Activated CD8-positive, alpha-beta memory T cell treated with anti-CD3 and anti-CD28 coated beads, Interleukin-2, amount 10 ng/mL, durations not matched to agents 7 days and 5 days (primary cell): ENCODE data around the gene AUTS2. TPM values are rescaled to one million over a fixed set of nuclear protein-coding genes. Genes with fewer than 3 reads are reported as not detected.

Experiments
- ATAC-seq: fragments of 150-1000 bp; cut with Tn5 transposase; one replicate; pipeline ENCODE4 v1.10.0; 2021; ENCODE audit warnings: moderate library complexity
- CTCF ChIA-PET: fragments of 350-600 bp; sonication (Branson Sonifier 250); formaldehyde crosslinking; loops from one replicate; lab custom pipeline; 2021; ENCODE audit warnings: antibody characterized with exemption; lab: Charles Lee
- DNase-seq: peaks from one replicate; pipeline ENCODE4 v3.0.0-alpha.2; 2020
- H3K27ac Mint-ChIP-seq: one replicate; pipeline ENCODE4 v1.8.0; 2021; ENCODE audit warnings: mild to moderate bottlenecking, mixed read lengths
- H3K27me3 Mint-ChIP-seq: one replicate; pipeline ENCODE4 v1.8.0; 2021; ENCODE audit warnings: mixed read lengths
- H3K36me3 Mint-ChIP-seq: one replicate; pipeline ENCODE4 v1.8.0; 2021; ENCODE audit warnings: mild to moderate bottlenecking, mixed read lengths
- H3K4me1 Mint-ChIP-seq: one replicate; pipeline ENCODE4 v1.8.0; 2021; ENCODE audit warnings: mixed read lengths
- H3K4me3 Mint-ChIP-seq: one replicate; pipeline ENCODE4 v1.8.0; 2021; ENCODE audit warnings: mild to moderate bottlenecking, moderate library complexity, mixed read lengths
- H3K9me3 Mint-ChIP-seq: one replicate; pipeline ENCODE4 v1.8.0; 2022; ENCODE audit warnings: low read depth, mixed read lengths
- total RNA-seq, 2 experiments: library from RNA; stranded (reverse); gene quantifications; one replicate each; pipeline ENCODE4 v1.2.3, GENCODE V29; 2021

AUTS2 gene
- total RNA-seq, 2 experiments from 2014 or later = 9.5 to 24.4 TPM

GRCh38 chr7:70165477-70166170 lies 567.3 kb downstream of the AUTS2 start:
- Mint-ChIP-seq H3K27me3 (peaks cover 12% of the 10 kb centered on the region), H3K4me3 (no peak overlapping the region), H3K27ac (no peak overlapping the region), H3K36me3 (no peaks in the 10 kb centered on the region), H3K9me3 (no peaks in the 10 kb centered on the region), H3K4me1 (no peaks in the 10 kb centered on the region)
- ATAC-seq (no peak), DNase-seq (no peak)
- CTCF ChIA-PET = no interaction called here

DNA sequence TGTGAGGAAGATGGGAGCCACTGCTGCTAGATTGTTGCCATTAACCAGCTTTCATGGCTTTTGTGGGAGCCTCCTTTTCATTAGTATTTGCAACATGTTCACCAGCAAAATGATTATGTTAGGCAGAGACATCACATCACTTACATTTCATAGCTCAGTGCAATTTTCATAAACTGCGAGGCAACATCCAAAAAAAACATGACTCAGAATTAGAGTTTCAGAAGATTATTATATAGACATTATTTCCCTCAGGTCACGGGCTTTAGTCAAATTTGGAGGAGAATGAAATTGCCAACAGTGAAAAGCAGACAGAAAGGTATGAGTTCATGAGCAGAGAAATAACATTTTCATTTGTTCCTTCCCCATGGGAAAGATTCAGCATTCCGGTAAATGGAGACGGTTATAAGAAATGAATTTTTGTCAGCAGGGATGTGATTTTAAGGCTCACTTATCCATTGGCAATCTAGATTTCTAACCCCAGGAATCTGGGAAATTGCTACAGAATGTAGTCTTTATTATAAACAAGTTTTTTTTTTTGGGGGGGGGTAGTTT lies 573.2 kb downstream of the AUTS2 start:
- Mint-ChIP-seq H3K27ac (no peak overlapping the region), H3K36me3 (no peaks in the 10 kb centered on the region), H3K9me3 (no peaks in the 10 kb centered on the region), H3K27me3 (peaks cover 26% of the 10 kb centered on the region), H3K4me3 (no peak overlapping the region), H3K4me1 (no peaks in the 10 kb centered on the region)
- no peak for ATAC-seq
- CTCF ChIA-PET = no interaction called here
- DNase-seq = no peak

DNA sequence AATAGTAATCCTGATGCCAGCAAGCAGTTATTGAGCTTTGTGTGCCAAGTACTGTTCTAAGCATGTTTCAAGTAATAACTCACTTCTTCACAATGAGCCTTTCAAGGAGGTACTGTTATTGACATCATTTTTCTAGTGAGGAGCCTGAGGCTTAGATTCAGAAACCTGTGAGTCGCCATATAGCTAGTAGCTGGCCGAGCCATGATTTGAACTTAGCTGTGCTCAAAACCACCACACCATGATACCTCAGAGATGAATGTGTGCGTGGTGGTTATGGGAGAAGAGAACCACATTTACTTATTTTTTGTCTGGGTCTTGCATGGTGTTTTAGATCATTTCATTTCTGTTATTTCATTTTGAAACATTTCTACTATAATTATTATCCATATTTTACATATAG lies 578.9 kb downstream of the AUTS2 start:
- CTCF ChIA-PET = no interaction called here
- Mint-ChIP-seq H3K36me3 (no peaks in the 10 kb centered on the region), H3K27me3 (peaks cover 28% of the 10 kb centered on the region), H3K9me3 (no peaks in the 10 kb centered on the region), H3K4me1 (peaks cover 14% of the 10 kb centered on the region), H3K4me3 (no peak overlapping the region), H3K27ac (no peak overlapping the region)
- no peak for DNase-seq
- no peak for ATAC-seq

DNA sequence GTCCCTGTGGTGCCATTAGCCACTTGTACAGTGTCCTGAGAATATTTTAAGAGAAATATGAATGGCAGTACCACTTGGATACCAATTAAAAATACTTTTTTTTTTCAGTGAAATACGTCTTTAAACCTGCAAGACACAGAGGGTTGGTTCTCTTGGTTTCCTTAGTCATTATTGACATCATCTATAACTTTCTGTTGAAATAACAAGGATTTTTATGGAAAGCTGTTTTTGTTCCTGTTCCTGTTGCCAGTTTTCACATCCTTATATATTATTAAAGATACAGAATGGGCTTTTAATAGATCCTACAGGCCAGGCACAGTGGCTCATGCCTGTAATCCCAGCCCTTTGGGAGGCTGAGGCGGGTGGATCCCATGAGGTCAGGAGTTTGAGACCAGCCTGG lies 579.9 kb downstream of the AUTS2 start:
- H3K27ac Mint-ChIP-seq = no peak overlapping the region
- no peaks in the 10 kb centered on the region for H3K9me3 Mint-ChIP-seq
- CTCF ChIA-PET = no interaction called here
- H3K4me1 Mint-ChIP-seq = peaks cover 14% of the 10 kb centered on the region
- no peak for ATAC-seq
- no peak overlapping the region for H3K4me3 Mint-ChIP-seq
- DNase-seq = no peak
- peaks cover 31% of the 10 kb centered on the region for H3K27me3 Mint-ChIP-seq
- no peaks in the 10 kb centered on the region for H3K36me3 Mint-ChIP-seq

DNA sequence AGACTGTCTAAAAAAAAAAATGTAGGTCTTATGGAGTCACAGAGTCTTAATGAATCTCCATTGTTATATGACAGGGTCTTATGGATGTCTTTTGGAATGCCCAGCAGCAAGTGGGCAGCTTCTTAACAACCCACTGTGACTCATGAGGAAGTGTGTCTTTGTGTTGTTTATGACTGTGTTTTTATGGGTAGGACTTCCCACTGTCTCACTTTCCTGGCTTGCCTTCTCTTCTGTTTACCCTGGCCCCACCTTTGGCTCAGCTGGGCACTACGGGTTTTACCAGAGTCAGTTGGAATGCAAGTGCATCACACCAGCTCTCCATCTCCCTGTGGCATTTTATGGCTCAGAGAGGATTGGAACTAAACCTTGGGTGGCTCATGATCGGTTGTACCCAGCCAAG lies 580.5 kb downstream of the AUTS2 start:
- Mint-ChIP-seq H3K27me3 (peaks cover 29% of the 10 kb centered on the region), H3K36me3 (no peaks in the 10 kb centered on the region), H3K4me3 (no peak overlapping the region), H3K27ac (no peak overlapping the region), H3K4me1 (peaks cover 14% of the 10 kb centered on the region), H3K9me3 (no peaks in the 10 kb centered on the region)
- no peak for ATAC-seq
- CTCF ChIA-PET = no interaction called here
- no peak for DNase-seq

GRCh38 chr7:70182521-70182920 lies 584.2 kb downstream of the AUTS2 start:
- CTCF ChIA-PET = no interaction called here
- H3K4me1 Mint-ChIP-seq = peaks cover 13% of the 10 kb centered on the region
- no peak overlapping the region for H3K27ac Mint-ChIP-seq
- no peaks in the 10 kb centered on the region for H3K9me3 Mint-ChIP-seq
- no peak overlapping the region for H3K4me3 Mint-ChIP-seq
- no peaks in the 10 kb centered on the region for H3K36me3 Mint-ChIP-seq
- peaks cover 17% of the 10 kb centered on the region for H3K27me3 Mint-ChIP-seq
- ATAC-seq (no peak), DNase-seq (no peak)

- Mint-ChIP-seq H3K4me3 (no peak overlapping the region), H3K27me3 (peaks cover 21% of the 10 kb centered on the region), H3K36me3 (no peaks in the 10 kb centered on the region), H3K27ac (no peak overlapping the region), H3K9me3 (no peaks in the 10 kb centered on the region), H3K4me1 (peaks cover 6% of the 10 kb centered on the region)
- no peak for ATAC-seq
- CTCF ChIA-PET = no interaction called here
- no peak for DNase-seq
These were observed 585.0 kb downstream of the AUTS2 start for GRCh38 chr7:70183278-70183677.

GRCh38 chr7:70188901-70189650 lies 590.8 kb downstream of the AUTS2 start:
- Mint-ChIP-seq H3K27ac (no peak overlapping the region), H3K27me3 (peaks cover 5% of the 10 kb centered on the region), H3K4me3 (no peak overlapping the region), H3K4me1 (no peaks in the 10 kb centered on the region), H3K36me3 (no peaks in the 10 kb centered on the region), H3K9me3 (no peaks in the 10 kb centered on the region)
- CTCF ChIA-PET = no interaction called here
- ATAC-seq (no peak), DNase-seq (no peak)

DNA sequence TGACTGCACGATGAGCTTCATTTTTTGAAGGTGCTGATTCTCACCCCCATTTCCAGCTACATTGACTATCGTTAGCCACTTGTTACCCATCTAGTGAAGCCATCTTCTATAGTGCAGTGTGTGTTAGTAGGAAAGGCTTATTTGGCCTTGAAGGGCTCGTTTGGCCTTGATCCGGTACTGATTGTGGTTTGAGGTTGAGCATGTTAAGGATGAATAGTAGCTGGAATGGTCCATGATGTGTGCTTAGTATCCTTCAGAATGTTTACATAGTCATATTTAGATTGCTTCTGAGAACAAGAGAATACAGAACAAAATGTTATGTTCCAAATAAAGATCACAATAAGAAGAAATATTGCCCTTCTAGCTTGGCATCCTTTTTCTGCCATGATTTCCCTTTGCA lies 591.5 kb downstream of the AUTS2 start:
- no peaks in the 10 kb centered on the region for H3K9me3 Mint-ChIP-seq
- no peaks in the 10 kb centered on the region for H3K36me3 Mint-ChIP-seq
- no peaks in the 10 kb centered on the region for H3K4me1 Mint-ChIP-seq
- no peak for DNase-seq
- H3K27ac Mint-ChIP-seq = no peak overlapping the region
- H3K4me3 Mint-ChIP-seq = no peak overlapping the region
- peaks cover 5% of the 10 kb centered on the region for H3K27me3 Mint-ChIP-seq
- CTCF ChIA-PET = no interaction called here
- ATAC-seq = no peak

GRCh38 chr7:70190281-70190680 lies 592.0 kb downstream of the AUTS2 start:
- no peaks in the 10 kb centered on the region for H3K36me3 Mint-ChIP-seq
- H3K9me3 Mint-ChIP-seq = no peaks in the 10 kb centered on the region
- CTCF ChIA-PET = no interaction called here
- DNase-seq (no peak), ATAC-seq (no peak)
- H3K4me3 Mint-ChIP-seq = no peak overlapping the region
- no peaks in the 10 kb centered on the region for H3K4me1 Mint-ChIP-seq
- H3K27ac Mint-ChIP-seq = no peak overlapping the region
- peaks cover 5% of the 10 kb centered on the region for H3K27me3 Mint-ChIP-seq

GRCh38 chr7:70193514-70193913 lies 595.2 kb downstream of the AUTS2 start:
- no peak overlapping the region for H3K27ac Mint-ChIP-seq
- CTCF ChIA-PET = no interaction called here
- ATAC-seq = no peak
- no peaks in the 10 kb centered on the region for H3K4me1 Mint-ChIP-seq
- peaks cover 2% of the 10 kb centered on the region for H3K27me3 Mint-ChIP-seq
- H3K4me3 Mint-ChIP-seq = no peak overlapping the region
- H3K9me3 Mint-ChIP-seq = no peaks in the 10 kb centered on the region
- H3K36me3 Mint-ChIP-seq = no peaks in the 10 kb centered on the region
- no peak for DNase-seq

DNA sequence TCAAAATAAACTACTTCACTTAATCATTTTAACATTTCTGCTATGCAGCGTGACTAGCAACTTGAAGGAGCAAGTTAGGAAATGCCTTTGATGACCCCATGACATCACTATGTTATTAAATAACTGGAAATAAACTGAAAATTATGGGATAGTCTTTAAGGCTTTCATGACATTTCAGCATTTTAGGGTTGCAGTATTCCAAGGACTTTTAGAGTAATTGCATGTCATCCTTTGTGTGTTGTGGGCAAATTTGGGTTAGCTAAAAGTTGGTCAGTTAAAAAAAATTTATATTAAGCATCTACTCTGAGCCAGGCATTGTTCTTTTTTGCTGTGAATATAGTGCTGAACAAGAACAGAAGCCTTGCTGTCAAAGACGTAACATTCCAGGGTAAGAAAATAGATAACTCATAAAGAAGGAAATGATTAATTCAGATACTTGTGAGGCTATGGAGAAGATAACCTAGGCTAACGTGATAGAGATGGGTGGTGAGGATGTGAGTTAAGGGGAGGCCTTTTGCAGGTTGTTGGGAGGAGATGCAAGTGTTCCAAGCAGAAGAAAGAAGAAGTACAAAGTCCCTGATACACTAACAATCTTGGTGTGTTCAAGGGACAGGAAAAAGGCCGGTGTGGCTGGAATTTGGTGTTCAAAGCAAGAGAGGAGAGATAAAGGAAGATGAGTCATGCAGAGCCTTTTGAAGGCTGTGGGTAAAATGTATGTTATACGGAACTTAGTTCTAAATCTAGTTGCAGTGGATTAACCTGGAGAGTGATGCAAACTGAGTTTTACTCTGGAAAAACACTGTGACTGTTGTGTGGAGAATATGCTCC lies 610.2 kb downstream of the AUTS2 start:
- Mint-ChIP-seq H3K27ac (no peak overlapping the region), H3K27me3 (no peaks in the 10 kb centered on the region), H3K4me3 (no peak overlapping the region), H3K36me3 (no peaks in the 10 kb centered on the region), H3K9me3 (no peaks in the 10 kb centered on the region), H3K4me1 (no peaks in the 10 kb centered on the region)
- CTCF ChIA-PET = no interaction called here
- no peak for ATAC-seq
- no peak for DNase-seq

GRCh38 chr7:70210200-70210935 lies 612.1 kb downstream of the AUTS2 start:
- no peaks in the 10 kb centered on the region for H3K4me1 Mint-ChIP-seq
- no peak overlapping the region for H3K27ac Mint-ChIP-seq
- no peaks in the 10 kb centered on the region for H3K27me3 Mint-ChIP-seq
- no peaks in the 10 kb centered on the region for H3K36me3 Mint-ChIP-seq
- CTCF ChIA-PET = no interaction called here
- no peak for DNase-seq
- H3K9me3 Mint-ChIP-seq = no peaks in the 10 kb centered on the region
- no peak overlapping the region for H3K4me3 Mint-ChIP-seq
- ATAC-seq = no peak
